HG02943 (cell line): Measurements from ENCODE around the gene SIMC1.

Source experiments
- ATAC-seq: cut with Tn5 transposase; IDR thresholded peaks from one replicate; pipeline ENCODE4 v1.9.1; 2021; ENCODE audit warnings: mild to moderate bottlenecking, low read depth, moderate library complexity; ENCODE audit not compliant: unreplicated experiment

SIMC1 gene

DNA sequence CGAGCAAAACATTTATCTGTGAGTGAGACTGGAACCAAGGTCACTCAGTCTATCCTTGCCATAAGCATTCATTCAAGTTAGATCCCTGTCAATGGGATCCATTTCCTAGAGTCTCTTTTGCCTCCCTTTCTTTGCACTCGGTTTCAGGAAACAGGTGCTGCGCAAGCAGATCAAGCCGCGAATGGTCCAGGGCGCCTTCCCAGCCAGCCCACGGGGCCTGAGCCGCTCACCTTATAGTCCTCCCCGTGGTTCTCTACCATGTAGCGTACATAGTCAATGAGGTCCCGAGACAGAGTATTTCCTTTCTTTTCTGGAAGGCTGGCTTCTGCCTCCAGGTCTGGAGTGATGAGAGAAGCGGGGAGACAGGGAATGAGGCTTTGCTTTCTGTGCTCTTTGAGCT lies 146.8 kb downstream of the SIMC1 start:
- no peak for ATAC-seq

DNA sequence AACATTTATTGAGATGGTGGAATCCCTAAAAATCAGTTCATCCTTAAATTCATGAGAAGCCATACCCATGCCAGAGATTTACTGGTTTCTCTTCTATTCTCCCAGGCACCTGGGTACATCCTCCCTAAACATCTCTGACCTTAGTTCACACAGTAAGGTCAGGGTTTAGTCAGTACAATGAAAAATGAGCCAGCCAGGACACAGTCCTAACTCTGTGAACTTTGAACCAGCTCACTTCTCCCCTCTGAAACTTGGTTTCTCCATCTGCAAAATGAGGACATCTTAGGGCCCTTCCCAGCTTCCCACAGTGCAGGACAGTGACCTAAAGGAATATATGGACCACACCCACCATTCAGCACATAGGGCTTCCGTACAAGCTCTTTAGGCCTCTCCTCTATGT lies 148.3 kb downstream of the SIMC1 start:
- no peak for ATAC-seq

DNA sequence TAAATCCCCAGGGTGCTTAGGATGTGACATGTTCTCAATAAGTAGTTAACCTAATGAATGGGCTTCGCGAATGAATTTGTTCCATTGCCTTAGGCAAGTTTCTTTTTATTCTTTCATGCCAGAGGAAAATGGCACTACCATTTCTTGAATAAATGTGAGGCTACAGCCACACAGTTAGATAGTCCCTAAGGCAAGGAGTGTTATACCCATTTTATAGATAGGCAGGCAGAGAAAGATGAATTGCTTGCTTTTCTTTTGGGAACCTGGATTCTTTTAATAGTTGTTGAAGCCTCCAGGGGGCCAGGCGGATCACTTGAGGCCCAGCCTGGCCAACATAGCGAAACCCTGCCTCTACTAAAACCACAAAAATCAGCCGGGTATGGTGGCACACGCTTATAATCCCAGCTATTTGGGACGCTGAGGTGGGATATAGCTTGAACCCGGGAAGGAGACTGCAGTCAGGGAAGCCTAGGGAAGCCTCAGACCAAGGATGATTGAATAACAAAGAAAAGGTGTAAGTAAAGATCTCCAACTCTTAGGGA lies 149.2 kb downstream of the SIMC1 start:
- ATAC-seq: no peak

DNA sequence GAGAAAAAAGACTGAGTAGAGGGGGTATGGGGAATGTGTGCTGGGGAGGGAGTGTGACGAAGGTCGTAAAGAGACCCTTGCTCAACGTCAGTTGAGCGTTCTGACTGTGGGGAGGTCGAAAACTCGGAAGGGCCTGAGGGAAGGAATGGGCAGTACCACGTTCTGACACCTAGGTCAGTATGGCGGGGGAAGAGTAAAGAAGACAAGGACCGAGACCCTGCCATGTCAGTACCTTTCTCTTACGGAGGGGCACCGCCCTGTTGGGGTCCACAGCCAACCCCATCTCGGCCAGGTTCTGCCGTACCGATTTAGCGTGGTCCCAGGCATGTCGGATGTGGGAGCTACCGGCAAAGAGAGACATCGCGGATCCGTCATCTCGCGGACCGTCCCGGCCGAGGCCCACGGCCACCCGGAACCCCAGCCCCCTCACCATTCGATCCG lies 149.8 kb downstream of the SIMC1 start:
- ATAC-seq: no peak

DNA sequence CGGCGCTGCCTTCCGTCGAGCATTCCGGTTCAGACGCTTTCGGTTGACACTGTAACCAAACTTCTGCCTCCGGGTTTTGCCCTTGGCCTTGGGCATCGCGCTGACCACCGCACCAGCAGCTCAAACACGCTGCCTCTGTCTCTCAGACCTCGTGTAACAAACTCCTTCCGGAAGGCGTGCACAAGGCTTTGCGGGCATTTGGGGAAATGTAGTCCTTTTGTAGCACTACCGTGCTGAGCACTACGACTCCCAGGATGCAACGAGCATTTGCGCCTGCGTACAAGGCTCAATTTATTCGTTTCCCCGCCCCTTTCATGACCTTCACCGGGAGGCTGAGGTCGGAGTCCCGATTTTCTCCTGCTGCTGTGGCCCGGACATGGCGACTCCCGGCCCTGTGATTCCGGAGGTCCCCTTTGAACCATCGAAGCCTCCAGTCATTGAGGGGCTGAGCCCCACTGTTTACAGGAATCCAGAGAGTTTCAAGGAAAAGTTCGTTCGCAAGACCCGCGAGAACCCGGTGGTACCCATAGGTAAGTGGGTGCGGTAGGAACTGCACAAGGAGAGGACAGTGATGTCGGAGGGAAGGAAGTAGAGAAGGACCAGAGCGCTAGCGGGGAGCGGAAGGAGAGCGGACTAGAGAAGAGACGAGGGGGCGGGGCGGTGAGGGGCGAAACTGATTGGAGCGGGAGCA lies 150.4 kb downstream of the SIMC1 start, which contains the start of the genes HIGD2A and NOP16:
Gene HIGD2A, plus strand, starts transcription at position 308 of the 691 bp plus-strand sequence. Its CDS starts 69 bp downstream, at position 377.
Gene NOP16, minus strand, starts transcription at position 155 of the 691 bp plus-strand sequence. Its CDS starts 59 bp downstream, at position 96.
- ATAC-seq: peak; percentile 88

DNA sequence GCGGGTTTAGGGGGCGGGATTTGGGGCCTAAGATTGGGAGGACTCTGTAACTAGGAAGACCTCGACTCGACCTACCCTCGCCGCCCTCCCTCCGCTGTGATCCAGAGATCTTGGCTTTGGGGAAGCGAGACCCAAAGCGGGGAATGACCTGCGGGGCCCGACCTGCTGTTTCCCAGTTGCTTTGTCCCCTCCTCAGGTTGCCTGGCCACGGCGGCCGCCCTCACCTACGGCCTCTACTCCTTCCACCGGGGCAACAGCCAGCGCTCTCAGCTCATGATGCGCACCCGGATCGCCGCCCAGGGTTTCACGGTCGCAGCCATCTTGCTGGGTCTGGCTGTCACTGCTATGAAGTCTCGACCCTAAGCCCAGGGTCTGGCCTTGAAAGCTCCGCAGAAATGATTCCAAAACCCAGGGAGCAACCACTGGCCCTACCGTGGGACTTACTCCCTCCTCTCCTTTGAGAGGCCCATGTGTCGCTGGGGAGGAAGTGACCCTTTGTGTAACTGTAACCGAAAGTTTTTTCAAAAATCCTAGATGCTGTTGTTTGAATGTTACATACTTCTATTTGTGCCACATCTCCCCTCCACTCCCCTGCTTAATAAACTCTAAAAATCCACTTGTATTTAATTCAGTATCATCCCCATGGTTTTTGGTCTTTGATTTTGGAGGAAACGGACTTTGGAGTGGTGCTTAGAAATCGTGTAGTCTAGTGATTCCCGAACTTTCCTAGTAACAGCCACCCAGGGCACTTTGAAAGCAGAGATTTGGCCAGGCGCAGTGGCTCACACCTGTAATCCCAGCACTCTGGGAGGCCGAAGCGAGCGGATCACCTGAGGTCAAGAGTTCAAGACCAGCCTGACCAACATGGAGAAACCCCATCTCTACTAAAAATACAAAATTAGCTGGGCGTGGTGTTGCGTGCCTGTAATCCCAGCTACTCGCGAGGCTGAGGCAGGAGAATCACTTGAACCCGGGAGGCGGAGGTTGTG lies 151.2 kb downstream of the SIMC1 start:
- peak; percentile 31 for ATAC-seq

DNA sequence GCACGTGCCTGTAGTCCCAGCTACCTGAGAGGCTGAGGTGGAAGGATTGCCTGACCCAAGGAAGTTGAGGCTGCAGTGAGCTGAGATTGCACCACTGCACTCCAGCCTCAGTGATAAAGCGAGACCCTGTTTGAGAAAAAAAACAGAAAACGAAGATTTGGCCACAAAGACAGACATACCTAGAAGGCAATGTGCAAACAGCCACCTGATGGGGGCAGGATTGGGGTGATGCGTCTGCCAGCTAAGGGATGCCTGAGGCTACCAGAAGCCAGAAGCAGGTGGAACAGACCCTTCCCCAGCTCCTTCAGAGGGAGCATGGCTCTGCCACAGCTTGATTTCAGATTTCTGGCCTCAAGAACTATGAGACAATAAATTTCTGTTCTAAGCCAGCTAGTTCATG lies 153.3 kb downstream of the SIMC1 start:
- ATAC-seq: no peak

DNA sequence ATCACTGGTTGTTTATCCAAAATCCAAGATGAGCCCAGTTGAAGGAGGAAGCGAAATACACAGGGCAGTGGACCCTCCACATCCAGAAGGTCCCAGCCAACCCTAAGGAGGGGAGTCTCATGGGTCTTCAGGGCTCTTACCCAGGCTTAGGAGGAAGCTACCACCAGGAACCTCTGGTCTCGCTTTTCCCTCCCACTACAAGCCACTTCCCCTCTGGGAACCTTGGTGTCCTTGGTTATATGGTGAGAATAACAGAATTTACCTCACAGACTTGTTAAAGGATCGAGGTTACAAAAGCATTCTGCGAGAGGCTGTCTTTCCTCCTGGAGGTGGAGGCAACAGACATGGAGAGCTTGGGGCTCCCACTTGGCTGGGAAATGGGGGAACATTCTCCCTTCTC lies 153.8 kb downstream of the SIMC1 start:
- ATAC-seq: no peak

DNA sequence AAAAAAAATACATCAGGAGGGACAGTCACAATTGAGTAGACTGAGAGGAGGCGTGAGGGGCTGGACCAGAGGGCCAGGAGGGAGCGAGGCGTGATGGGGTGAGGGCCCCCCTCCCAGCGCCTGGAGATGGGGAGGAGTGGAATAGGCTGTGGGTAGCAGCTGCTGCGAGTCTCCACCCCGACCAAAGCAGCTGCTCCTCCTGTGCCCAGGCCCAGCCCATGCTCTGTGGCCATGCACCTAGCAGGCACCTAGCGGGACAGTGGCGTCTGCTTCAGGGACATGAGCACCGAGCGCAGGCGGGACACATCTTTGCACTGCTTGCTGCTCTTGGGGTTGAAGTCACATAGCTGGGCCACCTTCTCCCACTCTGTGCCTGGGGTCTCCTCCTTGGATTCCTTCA lies 154.3 kb downstream of the SIMC1 start:
- ATAC-seq: no peak

DNA sequence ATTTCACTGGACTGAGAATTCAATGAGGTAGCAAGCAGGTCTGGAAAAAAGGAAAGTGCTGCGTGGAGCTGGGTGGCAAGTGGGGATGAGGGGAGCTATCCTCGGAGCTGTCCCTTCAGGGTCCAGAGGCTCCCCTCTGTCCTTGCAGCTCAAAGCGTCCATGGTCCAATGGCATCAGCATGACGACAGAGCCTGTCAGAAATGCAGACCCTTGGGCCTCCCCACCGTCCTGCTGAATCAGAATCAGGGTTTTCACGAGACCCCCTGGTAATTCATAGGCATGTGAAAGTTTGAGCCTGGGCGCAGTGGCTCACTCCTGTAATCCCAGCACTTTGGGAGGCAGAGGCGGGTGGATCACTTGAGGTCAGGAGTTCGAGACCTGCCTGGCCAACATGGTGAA lies 155.9 kb downstream of the SIMC1 start:
- no peak for ATAC-seq

DNA sequence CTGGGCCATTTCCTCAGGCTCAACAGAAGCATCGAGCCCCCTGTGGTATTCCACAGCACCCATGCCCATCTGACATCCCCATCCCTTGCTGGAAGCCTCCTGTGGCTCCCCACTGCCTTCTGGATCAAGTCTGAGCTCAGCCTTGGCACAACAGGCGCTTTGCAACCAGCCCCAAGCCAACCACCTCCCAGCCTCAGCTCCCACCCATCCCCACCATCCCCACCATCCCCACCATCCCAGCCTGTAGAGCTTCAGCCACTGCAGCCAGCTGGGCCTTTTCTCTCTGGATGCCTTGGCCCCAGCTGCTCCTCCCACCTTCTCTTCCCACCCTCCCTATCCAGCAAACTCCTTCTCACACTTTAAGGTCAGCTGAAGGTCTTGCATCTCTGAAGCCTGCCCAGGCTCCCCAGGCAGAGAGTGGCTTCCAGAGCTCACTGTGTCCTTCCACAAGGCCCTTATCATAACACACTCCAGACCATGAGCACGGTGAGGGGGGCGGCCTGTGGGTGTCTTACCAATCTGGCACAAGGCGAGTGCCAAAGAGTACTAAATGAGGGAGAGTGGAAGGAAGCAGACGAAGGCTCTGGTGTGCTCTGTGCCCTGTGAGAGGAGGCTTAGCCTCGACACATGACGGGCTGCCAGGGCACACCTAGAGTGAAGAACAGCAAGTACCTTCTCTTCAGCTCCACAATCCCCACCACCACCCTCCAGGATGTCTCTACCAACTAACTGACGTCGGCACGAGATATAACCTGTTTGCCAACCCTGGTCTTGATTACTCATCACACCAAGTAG lies 156.9 kb downstream of the SIMC1 start:
- no peak for ATAC-seq
